HepG2 (cell line): Measurements from ENCODE around the gene DAD1.

ENCODE experiments used
- JUN ChIP-seq: sonication (generic); formaldehyde crosslinking; IDR thresholded peaks from 2 replicates; pipeline ENCODE4 v1.4.0; 2020; ENCODE audit warnings: mild to moderate bottlenecking, missing genetic modification reagents
- SIN3A ChIP-seq: IDR thresholded peaks from 2 replicates; pipeline ENCODE4 v1.6.1; 2011; ENCODE audit warnings: low read depth, mild to moderate bottlenecking, control low read depth, low read length, borderline replicate concordance
- TARDBP ChIP-seq: sonication (generic); formaldehyde crosslinking; IDR thresholded peaks from 2 replicates; pipeline ENCODE4 v1.8.0; 2022; ENCODE audit warnings: mild to moderate bottlenecking, missing genetic modification reagents
- TFAP4 ChIP-seq: sonication (generic); IDR thresholded peaks from 2 replicates; pipeline ENCODE4 v1.6.1; 2016; ENCODE audit warnings: low read depth, borderline replicate concordance
- TGIF2 ChIP-seq: IDR thresholded peaks from 2 replicates; pipeline ENCODE4 v1.6.1; 2016; ENCODE audit warnings: control low read depth, missing compliant biosample characterization

GRCh38 chr14:22524115-22524783, 64.8 kb downstream of the DAD1 start:
- TF ChIP-seq TARDBP (CRISPR knock-in tag) (no peak), TGIF2 (CRISPR knock-in tag) (no peak), TFAP4 (no peak), SIN3A (no peak), JUN (CRISPR knock-in tag) (no peak)
